ENCODE data around the gene HMCN2.

DNA sequence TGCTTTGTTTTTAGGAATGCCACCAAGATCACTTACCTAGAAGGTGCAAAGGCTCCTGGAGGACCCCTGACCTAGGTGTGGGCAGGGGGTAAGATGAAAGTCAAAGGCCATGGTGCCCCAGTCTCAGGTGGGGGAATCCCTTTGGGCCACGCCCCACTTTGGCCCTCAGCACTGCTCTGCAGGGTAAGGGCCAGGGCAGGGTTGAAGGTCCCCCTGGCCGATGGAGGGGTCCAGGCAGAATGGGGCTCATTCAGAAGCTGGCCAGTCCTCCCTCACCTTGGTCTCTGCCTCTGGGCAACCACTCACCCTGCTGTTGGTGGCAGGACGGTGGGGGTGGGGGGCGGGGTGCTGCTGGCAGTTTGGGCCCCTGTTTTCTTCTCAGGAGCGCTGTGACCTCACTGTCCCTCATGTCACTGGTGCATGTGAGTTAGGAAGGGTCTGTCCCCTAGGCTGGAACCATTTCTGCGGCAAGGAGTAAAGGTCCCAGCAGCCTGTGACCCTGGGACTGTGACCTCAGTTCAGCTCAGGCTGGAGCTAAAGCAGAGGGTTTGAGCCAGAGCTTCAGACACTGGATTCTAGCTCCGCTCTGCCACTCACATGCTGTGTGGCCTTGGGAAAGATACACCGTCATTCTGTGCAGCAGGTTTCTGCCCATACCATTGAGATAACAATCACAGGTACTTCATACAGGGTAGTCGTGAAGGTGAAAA, 177.3 kb downstream of the HMCN2 start:
- TF ChIP-seq POLR2A (IDR thresholded peaks at IDR 0.05; ENCODE audit: low read length) = no peak
- no peak for TF ChIP-seq GATA1 (IDR thresholded peaks at IDR 0.05; ENCODE audit: low read depth, low read length)

All from erythroblast (primary cell).